ENCODE data around the gene CRTC2. TPM values are rescaled to one million over a fixed set of nuclear protein-coding genes. Genes with fewer than 3 reads are reported as not detected.

Gene CRTC2
- total RNA-seq, 1 experiment from 2014 or later = 45.7 TPM

DNA sequence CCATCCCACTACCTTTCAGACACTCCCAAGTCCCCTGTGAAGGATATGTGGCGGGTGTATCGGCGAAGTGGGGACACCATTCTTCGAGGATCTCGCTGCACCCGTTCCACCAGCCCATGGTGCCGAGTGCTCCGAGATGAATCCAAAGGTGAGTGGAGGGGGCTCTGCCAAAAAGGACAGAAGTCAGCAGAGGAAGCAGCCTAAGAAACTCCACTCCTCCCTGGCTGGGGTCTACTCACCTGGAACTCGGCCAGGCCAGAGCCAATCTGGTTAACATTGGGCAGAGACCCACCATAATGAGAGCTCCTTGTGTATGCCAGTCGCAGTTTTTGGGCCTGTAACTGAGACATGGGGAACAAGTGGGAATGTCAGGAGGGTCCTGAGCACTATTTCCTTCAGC is 3.6 kb downstream of the CRTC2 start:
- Mint-ChIP-seq H3K27me3 (ENCODE audit: low read depth) (no peaks in the 10 kb centered on the region), H3K9me3 (no peaks in the 10 kb centered on the region), H3K36me3 (ENCODE audit: insufficient read depth in 1 of 3, low read depth in 3 of 3) (peaks cover 22 to 48% (median 29%) of the 10 kb centered on the region in 3 experiments; a peak in 6 of 7 replicates), H3K4me1 (peaks cover 23% of the 10 kb centered on the region in 2 experiments), H3K27ac (no peak overlapping the region; a peak in 1 of 7 replicates), H3K4me3 (no peak overlapping the region)
- no peak for DNase-seq
- Histone ChIP-seq H3K79me2 (ENCODE audit: insufficient read depth, low read length) (peaks cover 28% of the 10 kb centered on the region), H2BK5ac (ENCODE audit: insufficient read length, low read length) (no peak overlapping the region), H3K18ac (ENCODE audit: insufficient read length, low read depth, low read length) (no peak overlapping the region), H2AFZ (ENCODE audit: low read length) (no peak overlapping the region), H4K8ac (replicated peaks; ENCODE audit: insufficient read length, low read depth, low read length) (no peak overlapping the region), H4K5ac (ENCODE audit: insufficient read length, low read depth, low read length) (no peak overlapping the region), H3K14ac (ENCODE audit: insufficient read depth, low read length) (no peak overlapping the region), H3K4ac (ENCODE audit: low read depth, low read length) (no peak overlapping the region), H4K91ac (ENCODE audit: insufficient read length, low read depth, low read length) (no peak overlapping the region), H2BK15ac (ENCODE audit: low read depth, low read length) (no peak overlapping the region), H3K4me1 (ENCODE audit: insufficient read depth, low read length) (no peaks in the 10 kb centered on the region), H3K23me2 (ENCODE audit: insufficient read length, low read depth, low read length, poor library complexity, severe bottlenecking) (peaks cover 6% of the 10 kb centered on the region), H2BK20ac (ENCODE audit: low read depth, low read length, poor library complexity, severe bottlenecking) (no peak overlapping the region), H2BK120ac (ENCODE audit: low read depth, low read length, poor library complexity, severe bottlenecking) (no peak overlapping the region), H4K20me1 (ENCODE audit: control insufficient read depth, insufficient read depth, insufficient read length) (peaks cover 2% of the 10 kb centered on the region), H2BK12ac (ENCODE audit: insufficient read length, low read depth, low read length) (no peak overlapping the region), H3K27ac (ENCODE audit: insufficient read length, low read depth, low read length) (no peak overlapping the region), H3K23ac (ENCODE audit: insufficient read length, low read depth, low read length) (no peak overlapping the region), H3K9me3 (ENCODE audit: control insufficient read depth, low read depth, low read length) (no peaks in the 10 kb centered on the region), H3K79me1 (ENCODE audit: insufficient read depth, low read depth, low read length, poor library complexity, severe bottlenecking) (peaks cover 13% of the 10 kb centered on the region), H3T11ph (ENCODE audit: low read length) (no peak overlapping the region), H3K9ac (ENCODE audit: extremely low read depth, insufficient read length, low read length) (no peak overlapping the region), H3K27me3 (ENCODE audit: insufficient read depth, low read length) (no peaks in the 10 kb centered on the region), H2AK5ac (ENCODE audit: insufficient read length, low read length) (no peak overlapping the region), H3K4me2 (ENCODE audit: insufficient read depth, insufficient read length, low read length) (no peak overlapping the region), H3K56ac (ENCODE audit: insufficient read length, low read depth, low read length) (no peak overlapping the region)
- TF ChIP-seq, protein P1, sequence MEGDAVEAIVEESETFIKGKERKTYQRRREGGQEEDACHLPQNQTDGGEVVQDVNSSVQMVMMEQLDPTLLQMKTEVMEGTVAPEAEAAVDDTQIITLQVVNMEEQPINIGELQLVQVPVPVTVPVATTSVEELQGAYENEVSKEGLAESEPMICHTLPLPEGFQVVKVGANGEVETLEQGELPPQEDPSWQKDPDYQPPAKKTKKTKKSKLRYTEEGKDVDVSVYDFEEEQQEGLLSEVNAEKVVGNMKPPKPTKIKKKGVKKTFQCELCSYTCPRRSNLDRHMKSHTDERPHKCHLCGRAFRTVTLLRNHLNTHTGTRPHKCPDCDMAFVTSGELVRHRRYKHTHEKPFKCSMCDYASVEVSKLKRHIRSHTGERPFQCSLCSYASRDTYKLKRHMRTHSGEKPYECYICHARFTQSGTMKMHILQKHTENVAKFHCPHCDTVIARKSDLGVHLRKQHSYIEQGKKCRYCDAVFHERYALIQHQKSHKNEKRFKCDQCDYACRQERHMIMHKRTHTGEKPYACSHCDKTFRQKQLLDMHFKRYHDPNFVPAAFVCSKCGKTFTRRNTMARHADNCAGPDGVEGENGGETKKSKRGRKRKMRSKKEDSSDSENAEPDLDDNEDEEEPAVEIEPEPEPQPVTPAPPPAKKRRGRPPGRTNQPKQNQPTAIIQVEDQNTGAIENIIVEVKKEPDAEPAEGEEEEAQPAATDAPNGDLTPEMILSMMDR (conservative IDR thresholded peaks at IDR 0.05) = no peak
- no CpG with 5 or more reads among the region's 10 CpGs for WGBS (ENCODE audit: extremely low coverage, insufficient read length, low lambda C conversion rate)
